SKM-1 (cell line): ENCODE measurements around the gene IPCEF1.

Source experiments
- DNase-seq: peaks from one replicate; lab custom pipeline; 2025; ENCODE audit not compliant: unreplicated experiment; lab: John Stamatoyannopoulos, UW

Gene IPCEF1, protein sequence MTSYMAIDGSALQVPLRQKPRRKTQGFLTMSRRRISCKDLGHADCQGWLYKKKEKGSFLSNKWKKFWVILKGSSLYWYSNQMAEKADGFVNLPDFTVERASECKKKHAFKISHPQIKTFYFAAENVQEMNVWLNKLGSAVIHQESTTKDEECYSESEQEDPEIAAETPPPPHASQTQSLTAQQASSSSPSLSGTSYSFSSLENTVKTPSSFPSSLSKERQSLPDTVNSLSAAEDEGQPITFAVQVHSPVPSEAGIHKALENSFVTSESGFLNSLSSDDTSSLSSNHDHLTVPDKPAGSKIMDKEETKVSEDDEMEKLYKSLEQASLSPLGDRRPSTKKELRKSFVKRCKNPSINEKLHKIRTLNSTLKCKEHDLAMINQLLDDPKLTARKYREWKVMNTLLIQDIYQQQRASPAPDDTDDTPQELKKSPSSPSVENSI

GRCh38 chr6:154356690-154357089 is at the start of gene IPCEF1:
IPCEF1 (minus strand) TSS chr6:154356803; CDS start chr6:154265947, 90,856 bp downstream.
- DNase-seq, result peak; percentile 98

DNA sequence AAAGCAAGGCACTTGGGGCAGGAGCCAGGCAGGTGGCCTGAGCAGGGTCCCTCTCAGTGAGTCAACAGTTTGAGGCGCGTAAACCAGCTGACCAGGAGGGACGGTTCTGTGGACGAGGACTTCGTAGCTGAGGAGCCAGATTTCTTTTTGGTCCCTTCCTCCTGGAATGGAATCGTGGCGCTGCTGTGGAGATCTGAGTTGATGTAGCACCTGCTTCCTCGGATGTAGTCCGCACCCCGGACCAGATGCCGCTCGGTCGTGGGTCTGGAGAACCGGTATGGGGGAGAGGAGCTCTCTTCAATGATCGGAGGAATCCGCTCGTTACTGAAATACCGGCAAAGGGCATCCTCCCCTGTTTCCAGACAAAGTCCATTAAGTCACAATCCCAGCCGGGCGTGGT is 49.7 kb upstream of the IPCEF1 start:
- DNase-seq, result no peak

DNA sequence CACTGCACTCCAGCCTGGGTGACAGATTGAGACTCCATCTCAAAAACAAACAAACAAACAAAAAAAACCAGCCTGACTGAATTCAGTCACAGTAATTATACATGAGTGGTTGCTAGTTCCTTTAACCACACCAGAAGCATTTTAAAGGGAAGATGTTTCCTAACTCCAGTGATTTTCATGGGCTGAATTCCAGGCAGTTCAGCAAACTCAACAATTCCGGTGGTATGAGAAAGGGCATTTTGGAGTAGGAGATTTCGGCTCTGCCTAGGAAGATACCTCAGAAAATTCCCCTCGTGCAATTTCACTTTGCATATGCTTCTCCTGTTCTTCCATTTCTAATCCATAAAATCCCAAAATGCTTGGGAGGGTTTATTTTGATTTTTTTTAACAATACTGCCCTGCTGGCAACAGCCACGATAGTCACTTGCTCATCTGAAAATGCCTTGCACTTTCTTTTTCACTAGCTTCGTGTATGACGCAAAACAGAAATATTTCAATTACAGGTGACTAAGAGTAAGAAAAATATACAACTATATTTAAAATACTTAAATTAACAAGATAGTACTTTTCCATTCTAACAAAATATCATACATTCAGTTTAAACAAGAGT is 48.3 kb upstream of the IPCEF1 start:
- DNase-seq, result no peak

DNA sequence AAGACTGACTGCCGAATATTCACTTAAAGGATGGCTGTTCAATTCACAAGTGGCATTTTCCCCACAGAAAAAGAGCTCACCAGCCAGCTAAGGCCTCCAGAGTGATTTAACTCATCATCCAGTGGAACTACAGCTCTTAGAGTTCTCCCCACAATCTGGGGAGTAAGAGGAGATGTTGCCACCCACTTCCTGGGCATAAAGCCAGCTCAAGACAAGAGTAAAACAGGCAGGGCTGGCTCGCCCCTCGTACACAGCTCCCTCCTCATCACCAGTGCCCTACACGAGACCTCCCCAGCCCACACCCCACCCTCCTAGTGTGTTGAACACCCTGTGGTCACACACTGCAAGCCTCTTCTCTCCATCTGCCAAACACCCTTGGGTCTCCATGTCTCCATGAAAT is 47.2 kb upstream of the IPCEF1 start:
- DNase-seq, result no peak

DNA sequence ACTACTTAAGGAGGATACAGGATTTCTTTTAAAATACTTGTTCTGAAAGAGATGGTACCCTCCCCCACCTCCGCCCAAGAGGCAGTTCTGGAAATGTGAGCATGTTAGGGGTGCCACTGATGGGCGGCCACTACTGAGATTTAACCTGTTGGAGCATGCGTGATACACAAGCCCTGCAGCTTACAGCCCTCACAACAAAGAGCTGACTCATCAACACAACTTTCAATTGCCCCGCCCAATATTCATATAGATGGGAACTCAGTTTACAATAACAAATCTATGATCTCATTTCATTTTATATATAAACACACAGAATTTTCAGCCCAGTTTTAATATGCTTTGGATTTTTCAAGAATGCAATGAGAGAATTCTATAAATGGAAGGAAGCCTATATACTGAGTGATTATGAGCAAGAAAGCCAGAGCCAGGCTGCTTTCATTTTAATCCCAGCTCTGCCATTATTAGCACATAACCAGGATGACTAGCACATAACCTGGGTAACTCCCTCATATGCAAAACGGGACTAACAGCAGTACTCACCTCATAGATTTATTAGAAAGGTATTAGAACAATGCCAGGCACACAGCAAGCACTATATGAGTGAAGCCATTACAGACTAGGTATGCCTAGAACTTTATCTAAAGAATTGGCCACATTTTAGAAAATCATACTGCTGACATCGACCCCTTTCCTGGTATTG is 45.6 kb upstream of the IPCEF1 start:
- DNase-seq, result no peak

DNA sequence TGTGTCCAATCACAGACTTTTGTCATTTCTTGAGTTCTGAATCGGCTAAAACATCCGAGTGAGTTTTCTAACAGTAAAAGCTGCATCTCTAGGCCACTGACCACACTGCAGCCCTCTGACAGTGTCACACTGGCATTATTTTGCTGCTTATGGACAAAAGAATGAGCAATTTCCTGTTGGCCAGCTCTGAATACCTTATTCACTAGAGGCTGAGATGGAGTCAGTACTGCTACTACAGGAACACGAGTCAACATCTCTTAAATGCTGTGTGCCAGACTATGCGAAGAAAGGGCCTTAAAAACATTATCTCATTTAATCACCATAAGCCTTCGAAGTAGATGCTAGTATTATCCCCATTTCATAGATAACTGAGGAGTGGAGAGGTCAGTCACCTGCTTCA is 42.5 kb upstream of the IPCEF1 start:
- no peak for DNase-seq

DNA sequence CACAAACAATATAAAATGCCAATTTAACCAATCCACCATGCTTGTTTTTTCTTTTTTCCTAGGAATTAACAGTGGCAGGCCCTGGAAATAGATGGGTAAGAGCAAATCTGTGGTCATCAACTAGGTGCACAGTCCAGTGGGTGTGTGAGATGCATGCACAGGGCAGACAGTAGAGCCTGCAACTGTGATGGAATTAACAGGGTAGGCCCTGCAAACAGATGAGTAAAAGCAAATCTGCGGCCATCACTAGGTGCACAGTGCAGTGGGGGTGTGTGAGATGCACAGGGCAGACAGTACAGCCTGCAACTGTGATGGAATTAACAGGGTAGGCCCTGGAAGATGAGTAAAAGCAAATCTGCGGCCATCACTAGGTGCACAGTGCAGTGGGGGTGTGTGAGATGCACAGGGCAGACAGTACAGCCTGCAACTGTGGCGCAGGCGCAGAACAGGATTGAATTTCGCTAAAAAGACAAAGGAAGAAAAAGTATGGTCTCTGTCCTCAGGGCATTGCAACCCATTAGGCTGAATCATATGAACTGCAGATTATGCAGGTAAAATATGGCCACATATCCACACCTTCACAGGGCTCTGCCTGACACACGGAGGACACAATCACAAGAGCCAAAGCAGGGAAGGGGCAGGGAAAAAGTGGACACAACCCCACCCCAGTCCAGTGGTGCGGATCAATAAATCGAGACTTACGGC is 41.0 kb upstream of the IPCEF1 start:
- DNase-seq, result no peak

- DNase-seq, result no peak
These were observed 39.3 kb upstream of the IPCEF1 start for GRCh38 chr6:154395878-154396277.

DNA sequence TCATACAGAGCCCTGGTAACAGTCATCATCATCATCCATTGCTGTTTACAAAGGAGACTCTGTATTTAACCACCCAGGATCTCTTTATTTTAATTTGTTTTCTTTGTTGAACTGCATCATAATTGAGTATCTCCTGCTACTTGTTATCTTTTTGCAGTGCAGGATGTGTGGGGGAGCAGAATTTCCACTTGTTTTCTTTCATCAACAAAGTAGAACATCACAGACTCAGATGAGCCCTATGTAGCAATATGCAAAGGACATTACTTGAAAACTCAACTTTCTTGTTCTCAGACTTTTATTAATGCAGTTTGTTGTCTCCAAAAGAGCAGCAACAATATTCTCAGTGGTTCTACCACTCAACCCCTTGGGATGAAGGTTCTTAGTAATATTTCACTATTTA is 38.7 kb upstream of the IPCEF1 start:
- no peak for DNase-seq

DNA sequence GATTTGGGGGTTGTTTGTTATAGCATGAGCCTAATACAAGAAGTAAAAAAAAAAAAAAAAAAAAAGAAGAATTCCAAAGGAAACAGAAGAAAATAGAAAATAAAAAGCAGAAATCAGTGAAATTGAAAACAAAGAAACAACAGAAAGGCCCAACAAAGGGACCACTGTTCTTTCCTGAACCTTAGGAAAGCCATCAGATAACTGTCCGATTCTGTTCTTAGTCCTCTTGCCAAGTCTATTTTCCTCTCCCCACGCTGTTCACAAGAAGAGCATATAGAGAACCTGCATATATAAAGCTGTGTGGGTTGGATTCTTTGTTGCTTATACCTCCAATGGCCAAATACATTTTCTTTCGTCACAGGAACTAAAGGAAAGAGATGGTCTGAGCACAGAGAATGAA is 38.0 kb upstream of the IPCEF1 start:
- DNase-seq, result no peak

- no peak for DNase-seq
These were observed 33.4 kb upstream of the IPCEF1 start for GRCh38 chr6:154390034-154390433.

- DNase-seq, result no peak
These were observed 32.2 kb upstream of the IPCEF1 start for GRCh38 chr6:154388803-154389202.

- no peak for DNase-seq
These were observed 30.5 kb upstream of the IPCEF1 start for GRCh38 chr6:154386848-154387717.

DNA sequence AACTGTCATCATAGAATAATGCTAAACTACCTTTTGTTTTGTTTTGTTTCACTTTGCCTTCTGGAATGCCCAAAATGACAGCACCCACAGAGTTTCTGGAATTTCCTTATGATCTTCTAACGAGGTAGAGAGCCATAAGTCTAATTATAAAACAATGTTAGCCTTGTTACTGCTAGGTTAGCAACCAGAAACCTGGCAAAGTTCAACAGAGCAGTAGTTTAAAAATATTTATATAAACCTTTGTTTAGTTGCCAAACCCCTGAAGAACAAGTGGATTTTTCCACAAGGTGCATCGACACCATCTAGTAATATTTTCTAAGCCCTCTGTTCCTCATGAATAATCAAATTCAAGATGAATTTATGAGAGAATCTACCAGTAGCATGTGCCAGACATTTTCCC is 27.6 kb upstream of the IPCEF1 start:
- DNase-seq, result no peak

DNA sequence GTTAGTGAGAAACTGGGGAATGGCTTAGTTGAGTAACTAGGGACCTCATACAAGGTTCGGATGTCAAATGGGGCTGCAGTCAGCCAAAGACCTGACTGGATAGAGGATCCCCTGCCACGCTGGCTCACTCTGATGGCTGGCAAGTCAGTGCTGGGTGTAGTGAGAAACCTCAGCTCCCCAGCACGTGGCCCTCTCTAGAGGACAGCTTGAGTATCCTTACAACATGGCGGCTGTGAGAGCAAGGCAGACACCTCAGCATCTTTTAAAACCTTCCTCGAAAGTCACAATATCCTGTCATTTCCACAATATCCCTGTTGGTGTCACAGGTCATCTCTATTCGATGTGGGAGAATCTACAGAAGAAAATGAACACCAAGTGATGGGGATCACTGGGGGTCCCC is 26.7 kb upstream of the IPCEF1 start:
- no peak for DNase-seq

- no peak for DNase-seq
These were observed 26.1 kb upstream of the IPCEF1 start for GRCh38 chr6:154382740-154383139.

DNA sequence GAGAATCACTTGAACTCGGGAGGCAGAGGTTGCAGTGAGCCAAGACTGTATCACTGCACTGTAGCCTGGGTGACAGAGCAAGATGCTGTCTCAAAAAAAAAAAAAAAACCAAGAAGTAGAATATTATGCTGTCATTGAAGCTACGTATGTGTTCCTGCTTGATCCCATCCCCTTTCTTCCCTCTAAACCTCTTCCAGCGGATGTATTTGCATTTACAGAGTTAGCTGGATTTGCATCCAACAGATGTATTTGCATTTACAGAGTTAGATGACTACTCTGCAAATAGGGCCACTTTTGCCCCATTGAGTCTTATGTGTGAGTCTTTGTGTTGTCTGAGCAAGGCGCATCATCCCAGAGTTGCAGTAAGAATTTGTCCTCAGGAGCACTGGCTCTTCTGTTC is 24.9 kb upstream of the IPCEF1 start:
- DNase-seq, result no peak

DNA sequence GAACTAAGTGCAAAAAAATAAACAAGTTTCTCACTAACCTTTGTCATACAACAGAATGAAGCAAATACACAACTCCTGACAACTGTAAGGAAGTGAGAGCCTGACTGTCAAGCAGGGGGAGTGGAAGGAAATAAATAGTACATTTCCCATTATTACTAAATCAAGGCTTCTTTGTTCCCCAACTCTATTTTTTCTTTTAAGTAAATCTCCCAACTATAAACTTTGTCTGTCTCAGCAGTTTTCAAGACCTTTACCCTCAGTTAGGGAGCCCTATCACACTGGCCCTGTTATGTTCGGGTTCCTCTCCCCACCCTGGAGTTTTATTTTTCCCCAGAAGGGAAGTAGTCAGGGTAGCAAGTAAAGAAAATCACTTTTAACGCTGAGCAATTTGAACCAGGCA is 24.1 kb upstream of the IPCEF1 start:
- no peak for DNase-seq

GRCh38 chr6:154379585-154379984 is 23.0 kb upstream of the IPCEF1 start:
- DNase-seq, result no peak

- no peak for DNase-seq
These were observed 21.9 kb upstream of the IPCEF1 start for GRCh38 chr6:154378518-154378917.

GRCh38 chr6:154377726-154378125 is 21.1 kb upstream of the IPCEF1 start:
- no peak for DNase-seq
